MCF 10A (cell line): ENCODE data around the gene EPHA8. TPM values are rescaled to one million over a fixed set of nuclear protein-coding genes. Genes with fewer than 3 reads are reported as not detected.

Experiments used
- BruUV-seq: library from RNA; stranded (reverse); fragments of 400-500 nt; replicated peaks from 2 replicates; lab custom pipeline; 2021; lab: Mats Ljungman, UMichigan
- CTCF ChIA-PET: fragments of 300-600 bp; sonication (Branson Sonifier 250); formaldehyde crosslinking; extraction: SDS; loops from one replicate; lab custom pipeline; 2021; ENCODE audit warnings: antibody characterized with exemption, inconsistent platforms; lab: Yijun Ruan, JAX
- POLR2A ChIA-PET: fragments of 300-600, 350-650 bp; sonication (Branson Sonifier 250); formaldehyde crosslinking; extraction: SDS; loops from one replicate; lab custom pipeline; 2020; ENCODE audit warnings: antibody characterized with exemption, inconsistent platforms; lab: Yijun Ruan, JAX
- DNase-seq: peaks from one replicate; pipeline ENCODE4 v3.0.0-alpha.2; 2018; ENCODE audit not compliant: unreplicated experiment
- H3K27ac Mint-ChIP-seq: one replicate; pipeline ENCODE4 v1.8.0; 2022; ENCODE audit warnings: mild to moderate bottlenecking, low read depth, mixed read lengths; ENCODE audit not compliant: unreplicated experiment
- H3K27me3 Mint-ChIP-seq: one replicate; pipeline ENCODE4 v1.8.0; 2022; ENCODE audit warnings: mixed read lengths; ENCODE audit not compliant: insufficient read depth, unreplicated experiment
- H3K36me3 Mint-ChIP-seq: one replicate; pipeline ENCODE4 v1.8.0; 2022; ENCODE audit warnings: mild to moderate bottlenecking, moderate library complexity, mixed read lengths; ENCODE audit not compliant: insufficient read depth, unreplicated experiment
- H3K4me1 Mint-ChIP-seq: one replicate; pipeline ENCODE4 v1.8.0; 2022; ENCODE audit warnings: mixed read lengths; ENCODE audit not compliant: insufficient read depth, unreplicated experiment
- H3K4me3 Mint-ChIP-seq: one replicate; pipeline ENCODE4 v1.8.0; 2022; ENCODE audit warnings: mild to moderate bottlenecking, moderate library complexity, mixed read lengths; ENCODE audit not compliant: unreplicated experiment
- H3K9me3 Mint-ChIP-seq: one replicate; pipeline ENCODE4 v1.8.0; 2022; ENCODE audit warnings: mixed read lengths; ENCODE audit not compliant: unreplicated experiment
- intact Hi-C: fragments of 100-400 bp; cut with micrococcal nuclease; formaldehyde crosslinking; loops from 2 replicates; pipeline ENCODE4 v1.14.1; 2022
- total RNA-seq: library from RNA; stranded (reverse); gene quantifications from 2 replicates; pipeline ENCODE4 v1.2.3, GENCODE V29; 2022
- TF ChIP-seq, protein P1 (sequence below): fragments of 200-600 bp; IDR thresholded peaks from one replicate; pipeline ENCODE4 v1.8.0; 2022; ENCODE audit warnings: antibody characterized with exemption, mild to moderate bottlenecking; ENCODE audit not compliant: unreplicated experiment

Gene EPHA8
- total RNA-seq, 1 experiment from 2014 or later = not detected

DNA sequence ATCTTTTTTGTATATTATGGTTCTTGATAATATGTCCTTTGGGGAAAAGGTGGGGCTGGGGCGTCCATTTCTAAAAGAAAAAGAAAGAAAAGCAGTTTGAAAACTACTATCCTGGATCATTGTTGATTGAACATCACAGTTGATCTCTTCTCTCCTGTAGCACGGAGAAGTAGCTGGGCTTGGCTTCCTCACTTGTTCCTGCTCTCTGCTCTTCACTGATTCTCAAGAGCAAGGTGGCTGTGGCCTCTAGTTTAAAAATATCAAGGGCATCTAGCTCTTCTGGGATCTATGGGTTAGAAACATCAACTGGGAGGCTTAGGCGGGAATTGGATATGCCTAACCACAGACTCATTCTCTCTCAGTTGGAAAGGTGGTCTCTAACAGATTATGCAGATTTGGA lies 38.1 kb upstream of the EPHA8 start:
- Mint-ChIP-seq H3K9me3 (no peaks in the 10 kb centered on the region), H3K36me3 (peaks cover 42% of the 10 kb centered on the region), H3K4me3 (no peak overlapping the region), H3K4me1 (no peaks in the 10 kb centered on the region), H3K27me3 (no peaks in the 10 kb centered on the region), H3K27ac (no peak overlapping the region)
- intact Hi-C loops = loop anchor here (5.0 kb wide), 1 partner anchor 117 kb away; the partner anchor contains the start of gene C1QC
- TF ChIP-seq, protein P1, sequence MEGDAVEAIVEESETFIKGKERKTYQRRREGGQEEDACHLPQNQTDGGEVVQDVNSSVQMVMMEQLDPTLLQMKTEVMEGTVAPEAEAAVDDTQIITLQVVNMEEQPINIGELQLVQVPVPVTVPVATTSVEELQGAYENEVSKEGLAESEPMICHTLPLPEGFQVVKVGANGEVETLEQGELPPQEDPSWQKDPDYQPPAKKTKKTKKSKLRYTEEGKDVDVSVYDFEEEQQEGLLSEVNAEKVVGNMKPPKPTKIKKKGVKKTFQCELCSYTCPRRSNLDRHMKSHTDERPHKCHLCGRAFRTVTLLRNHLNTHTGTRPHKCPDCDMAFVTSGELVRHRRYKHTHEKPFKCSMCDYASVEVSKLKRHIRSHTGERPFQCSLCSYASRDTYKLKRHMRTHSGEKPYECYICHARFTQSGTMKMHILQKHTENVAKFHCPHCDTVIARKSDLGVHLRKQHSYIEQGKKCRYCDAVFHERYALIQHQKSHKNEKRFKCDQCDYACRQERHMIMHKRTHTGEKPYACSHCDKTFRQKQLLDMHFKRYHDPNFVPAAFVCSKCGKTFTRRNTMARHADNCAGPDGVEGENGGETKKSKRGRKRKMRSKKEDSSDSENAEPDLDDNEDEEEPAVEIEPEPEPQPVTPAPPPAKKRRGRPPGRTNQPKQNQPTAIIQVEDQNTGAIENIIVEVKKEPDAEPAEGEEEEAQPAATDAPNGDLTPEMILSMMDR = no peak
- CTCF ChIA-PET = no interaction called here
- DNase-seq = no peak
- POLR2A ChIA-PET = no interaction called here
- BruUV-seq = no TSS peak

- no peaks in the 10 kb centered on the region for H3K9me3 Mint-ChIP-seq
- no peaks in the 10 kb centered on the region for H3K27me3 Mint-ChIP-seq
- CTCF ChIA-PET = no interaction called here
- POLR2A ChIA-PET = no interaction called here
- H3K4me3 Mint-ChIP-seq = no peak overlapping the region
- H3K27ac Mint-ChIP-seq = no peak overlapping the region
- BruUV-seq = no TSS peak
- TF ChIP-seq, protein P1 = no peak
- peaks cover 41% of the 10 kb centered on the region for H3K36me3 Mint-ChIP-seq
- intact Hi-C loops = loop anchor here (5.0 kb wide), 1 partner anchor 117 kb away; the partner anchor contains the start of gene C1QC
- no peak for DNase-seq
- no peaks in the 10 kb centered on the region for H3K4me1 Mint-ChIP-seq
Observed at GRCh38 chr1:22525646-22526045, 37.6 kb upstream of the EPHA8 start.

GRCh38 chr1:22526098-22526497 lies 37.2 kb upstream of the EPHA8 start:
- H3K4me1 Mint-ChIP-seq = no peaks in the 10 kb centered on the region
- CTCF ChIA-PET = no interaction called here
- POLR2A ChIA-PET = no interaction called here
- intact Hi-C loops = loop anchor here (5.0 kb wide), 1 partner anchor 116 kb away; the partner anchor contains the start of gene C1QC
- H3K9me3 Mint-ChIP-seq = no peaks in the 10 kb centered on the region
- H3K4me3 Mint-ChIP-seq = no peak overlapping the region
- BruUV-seq = no TSS peak
- DNase-seq = no peak
- H3K27me3 Mint-ChIP-seq = no peaks in the 10 kb centered on the region
- TF ChIP-seq, protein P1 = no peak
- no peak overlapping the region for H3K27ac Mint-ChIP-seq
- H3K36me3 Mint-ChIP-seq = peaks cover 41% of the 10 kb centered on the region

- CTCF ChIA-PET = no interaction called here
- no peak for DNase-seq
- TF ChIP-seq, protein P1 = no peak
- no peak overlapping the region for H3K27ac Mint-ChIP-seq
- no peaks in the 10 kb centered on the region for H3K27me3 Mint-ChIP-seq
- BruUV-seq = no TSS peak
- no peaks in the 10 kb centered on the region for H3K9me3 Mint-ChIP-seq
- H3K4me3 Mint-ChIP-seq = no peak overlapping the region
- H3K4me1 Mint-ChIP-seq = no peaks in the 10 kb centered on the region
- intact Hi-C loops = loop anchor here (5.0 kb wide), 1 partner anchor 116 kb away; the partner anchor contains the start of gene C1QC
- POLR2A ChIA-PET = no interaction called here
- H3K36me3 Mint-ChIP-seq = peaks cover 41% of the 10 kb centered on the region
Observed at GRCh38 chr1:22526677-22527076, 36.6 kb upstream of the EPHA8 start.
